ENCODE data around the gene DENND4A. TPM values are rescaled to one million over a fixed set of nuclear protein-coding genes. Genes with fewer than 3 reads are reported as not detected.

DENND4A gene
- total and polyA plus RNA-seq, 9 donors, result 10.2 to 63.9 (median 50.2) TPM

DNA sequence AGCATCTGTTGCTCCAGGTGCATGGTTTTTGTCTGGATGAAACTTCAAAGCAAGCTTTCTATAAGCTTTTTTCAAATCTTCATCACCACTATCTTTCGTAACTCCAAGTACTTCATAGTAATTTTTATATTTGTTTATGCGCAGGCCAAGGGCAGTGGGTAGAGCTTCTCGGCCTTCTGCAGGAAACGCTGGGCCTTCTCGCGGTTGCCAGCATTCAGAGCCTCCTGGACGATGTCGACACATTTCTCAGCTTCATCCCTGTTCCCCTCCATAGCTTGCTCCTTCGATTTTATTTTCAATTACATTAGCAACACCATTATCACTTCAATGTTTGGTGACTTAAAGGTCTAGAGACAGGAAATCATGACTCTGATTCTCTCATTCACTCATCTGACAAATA, 20.2 kb downstream of the DENND4A start:
- no peak overlapping the region for H3K27ac ChIP-seq
- peaks cover 7% of the 10 kb centered on the region for H3K4me1 ChIP-seq (ENCODE audit: insufficient read depth)
- WGBS, 3 donors, result 87 to 95% (median 94%) methylated on average over 9 of the region's 9 CpGs
- DNase-seq, result no peak
- H3K36me3 ChIP-seq, result no peaks in the 10 kb centered on the region
- H3K9me3 ChIP-seq, result no peaks in the 10 kb centered on the region
- intact Hi-C loops (cut with DNase I), result no loop called here
- no peak overlapping the region for H3K4me3 ChIP-seq
- no peaks in the 10 kb centered on the region for H3K27me3 ChIP-seq
- TF ChIP-seq, protein P1, sequence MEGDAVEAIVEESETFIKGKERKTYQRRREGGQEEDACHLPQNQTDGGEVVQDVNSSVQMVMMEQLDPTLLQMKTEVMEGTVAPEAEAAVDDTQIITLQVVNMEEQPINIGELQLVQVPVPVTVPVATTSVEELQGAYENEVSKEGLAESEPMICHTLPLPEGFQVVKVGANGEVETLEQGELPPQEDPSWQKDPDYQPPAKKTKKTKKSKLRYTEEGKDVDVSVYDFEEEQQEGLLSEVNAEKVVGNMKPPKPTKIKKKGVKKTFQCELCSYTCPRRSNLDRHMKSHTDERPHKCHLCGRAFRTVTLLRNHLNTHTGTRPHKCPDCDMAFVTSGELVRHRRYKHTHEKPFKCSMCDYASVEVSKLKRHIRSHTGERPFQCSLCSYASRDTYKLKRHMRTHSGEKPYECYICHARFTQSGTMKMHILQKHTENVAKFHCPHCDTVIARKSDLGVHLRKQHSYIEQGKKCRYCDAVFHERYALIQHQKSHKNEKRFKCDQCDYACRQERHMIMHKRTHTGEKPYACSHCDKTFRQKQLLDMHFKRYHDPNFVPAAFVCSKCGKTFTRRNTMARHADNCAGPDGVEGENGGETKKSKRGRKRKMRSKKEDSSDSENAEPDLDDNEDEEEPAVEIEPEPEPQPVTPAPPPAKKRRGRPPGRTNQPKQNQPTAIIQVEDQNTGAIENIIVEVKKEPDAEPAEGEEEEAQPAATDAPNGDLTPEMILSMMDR (IDR thresholded peaks at IDR 0.05), result no peak
- TF ChIP-seq POLR2A (IDR thresholded peaks at IDR 0.05) (no peak), EP300 (IDR thresholded peaks at IDR 0.05) (no peak)

DNA sequence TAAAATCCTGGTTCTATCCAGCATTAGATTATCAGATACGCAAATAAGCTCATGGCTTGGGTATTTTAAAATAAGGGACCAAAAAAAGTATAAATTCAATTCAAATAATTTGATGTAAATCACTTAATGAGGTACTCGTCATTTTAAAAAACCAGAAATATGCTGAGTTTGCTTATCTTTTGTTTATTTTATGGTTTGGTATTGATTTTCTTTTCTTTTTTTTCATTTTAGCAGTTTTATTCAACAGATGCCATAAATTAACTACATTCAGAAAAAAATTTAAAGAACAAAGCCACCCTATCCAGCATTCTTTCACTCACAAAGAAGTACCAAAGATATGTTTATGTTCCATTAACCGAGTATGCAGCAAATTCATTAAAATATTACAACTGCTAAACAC, 22.6 kb downstream of the DENND4A start:
- no peaks in the 10 kb centered on the region for H3K27me3 ChIP-seq
- 63 to 79% (median 74%) methylated on average over 3 of the region's 3 CpGs for WGBS, 3 donors
- H3K9me3 ChIP-seq, result no peaks in the 10 kb centered on the region
- no peak overlapping the region for H3K27ac ChIP-seq
- no peak for DNase-seq
- no peaks in the 10 kb centered on the region for H3K36me3 ChIP-seq
- TF ChIP-seq EP300 (IDR thresholded peaks at IDR 0.05) (no peak), POLR2A (IDR thresholded peaks at IDR 0.05) (no peak)
- TF ChIP-seq, protein P1 (IDR thresholded peaks at IDR 0.05), result no peak
- H3K4me3 ChIP-seq, result no peak overlapping the region
- intact Hi-C loops (cut with DNase I), result no loop called here
- H3K4me1 ChIP-seq (ENCODE audit: insufficient read depth), result peaks cover 7% of the 10 kb centered on the region

DNA sequence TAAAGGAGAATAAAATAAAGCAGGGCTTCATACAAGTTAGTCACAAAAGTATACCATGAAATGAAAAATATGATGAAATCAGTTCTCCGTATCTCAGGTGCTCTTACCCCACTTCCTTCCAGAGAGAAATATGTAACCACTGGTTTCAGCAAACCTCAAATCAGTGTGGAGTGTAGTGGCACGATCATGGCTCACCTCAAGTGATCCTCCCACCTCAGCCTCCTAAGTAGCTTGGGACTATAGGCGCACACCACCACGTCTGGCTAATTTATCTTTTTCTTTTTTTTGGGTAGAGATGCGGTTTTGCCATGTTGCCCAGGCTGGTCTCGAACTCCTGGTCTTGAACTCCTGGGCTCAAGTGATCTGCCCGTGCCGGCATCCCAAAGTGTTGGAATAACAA, 24.2 kb downstream of the DENND4A start:
- H3K9me3 ChIP-seq, result no peaks in the 10 kb centered on the region
- 96% methylated on average over 8 of the region's 8 CpGs for WGBS, 3 donors
- no peak for TF ChIP-seq EP300 (IDR thresholded peaks at IDR 0.05)

DNA sequence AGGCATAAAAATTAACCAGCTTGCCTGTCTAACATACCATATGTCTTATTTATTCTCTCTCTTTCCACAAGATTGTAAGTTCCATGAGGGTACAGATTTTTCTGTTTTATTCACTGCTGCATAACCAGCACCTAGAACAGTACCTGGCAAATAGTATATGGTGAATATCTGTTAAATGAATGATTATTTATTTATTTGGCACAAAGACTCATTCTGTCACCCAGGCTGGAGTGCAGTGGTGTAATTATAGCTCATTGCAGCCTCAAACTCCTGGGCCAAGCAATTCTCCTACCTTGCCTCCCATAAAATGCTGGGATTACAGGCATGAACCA, 24.9 kb downstream of the DENND4A start:
- no peak for DNase-seq
- H3K27me3 ChIP-seq, result no peaks in the 10 kb centered on the region
- H3K4me3 ChIP-seq, result no peak overlapping the region
- peaks cover 8% of the 10 kb centered on the region for H3K4me1 ChIP-seq (ENCODE audit: insufficient read depth)
- H3K36me3 ChIP-seq, result no peaks in the 10 kb centered on the region
- H3K27ac ChIP-seq, result no peak overlapping the region
- intact Hi-C loops (cut with DNase I), result no loop called here
- H3K9me3 ChIP-seq, result no peaks in the 10 kb centered on the region
- TF ChIP-seq EP300 (IDR thresholded peaks at IDR 0.05) (no peak), POLR2A (IDR thresholded peaks at IDR 0.05) (no peak)
- TF ChIP-seq, protein P1 (IDR thresholded peaks at IDR 0.05), result no peak

More for the DNA sequence above, 24.2 kb downstream of the DENND4A start:
- DNase-seq, result no peak
- H3K4me1 ChIP-seq (ENCODE audit: insufficient read depth), result peaks cover 8% of the 10 kb centered on the region
- no peaks in the 10 kb centered on the region for H3K36me3 ChIP-seq
- H3K4me3 ChIP-seq, result no peak overlapping the region
- no peak overlapping the region for H3K27ac ChIP-seq
- intact Hi-C loops (cut with DNase I), result no loop called here
- no peaks in the 10 kb centered on the region for H3K27me3 ChIP-seq

DNA sequence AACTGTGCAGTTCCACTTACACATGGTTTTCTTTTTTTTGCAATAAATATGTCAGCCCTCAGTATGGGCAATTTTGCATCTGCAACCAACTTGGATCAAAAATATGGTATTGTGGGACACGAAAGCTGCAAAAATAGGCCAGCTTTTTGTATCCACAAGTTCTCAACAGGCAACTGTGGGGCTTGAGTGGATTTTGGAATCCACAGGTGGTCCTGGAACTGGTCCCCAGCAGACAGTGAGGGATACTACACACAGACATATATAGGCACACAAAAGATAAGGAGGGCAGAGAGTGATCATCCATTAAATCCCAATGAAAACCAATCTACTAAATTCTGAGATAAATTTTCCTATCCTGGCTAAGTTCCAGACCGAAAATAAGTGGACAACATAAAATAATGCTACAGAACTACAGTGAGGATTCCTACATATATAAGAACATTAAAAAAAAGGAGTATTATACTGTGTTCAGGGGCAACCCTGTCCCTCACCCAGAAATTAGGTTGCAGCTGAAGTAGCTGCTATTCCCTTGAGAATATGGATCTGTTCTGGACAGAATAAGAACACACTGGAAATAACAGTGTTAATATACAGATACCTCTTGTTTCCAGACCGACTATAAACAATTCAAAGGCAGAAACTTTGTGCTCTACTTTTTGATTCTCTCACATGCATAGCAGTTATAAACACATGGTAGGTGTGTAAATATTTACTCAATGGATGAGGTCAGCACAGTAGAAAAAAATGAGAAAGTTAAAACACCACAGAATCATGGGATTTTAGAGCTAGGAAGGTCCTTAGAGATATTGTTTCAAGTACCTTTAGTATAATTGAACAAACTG, 25.4 kb downstream of the DENND4A start:
- no peak overlapping the region for H3K4me3 ChIP-seq
- H3K36me3 ChIP-seq, result no peaks in the 10 kb centered on the region
- DNase-seq, result no peak
- no peak overlapping the region for H3K27ac ChIP-seq
- H3K27me3 ChIP-seq, result no peaks in the 10 kb centered on the region
- WGBS, 3 donors, result 48 to 62% (median 56%) methylated on average over 3 of the region's 3 CpGs
- no peaks in the 10 kb centered on the region for H3K9me3 ChIP-seq
- intact Hi-C loops (cut with DNase I), result no loop called here
- peaks cover 8% of the 10 kb centered on the region for H3K4me1 ChIP-seq (ENCODE audit: insufficient read depth)
- TF ChIP-seq EP300 (IDR thresholded peaks at IDR 0.05), result no peak
- TF ChIP-seq, protein P1 (IDR thresholded peaks at IDR 0.05), result no peak
- TF ChIP-seq POLR2A (IDR thresholded peaks at IDR 0.05), result no peak
